Measurements from ENCODE around the gene VWF.

Gene VWF

GRCh38 chr12:5923751-5924150 lies 200.7 kb downstream of the VWF start:
- no peak for DNase-seq
- H3K36me3 ChIP-seq (ENCODE audit: control insufficient read depth, insufficient read depth, low read length) = no peaks in the 10 kb centered on the region
- no peaks in the 10 kb centered on the region for H3K4me1 ChIP-seq (ENCODE audit: control insufficient read depth, insufficient read depth, low read length, poor library complexity, severe bottlenecking)
- no peak overlapping the region for H3K4me3 ChIP-seq (ENCODE audit: insufficient read depth, low read depth, low read length, poor library complexity, severe bottlenecking)
- H3K27ac ChIP-seq (ENCODE audit: insufficient read depth, low read length, poor library complexity, severe bottlenecking) = no peak overlapping the region
- H3K27me3 ChIP-seq (replicated peaks; ENCODE audit: control insufficient read depth, insufficient read depth, low read length, poor library complexity, severe bottlenecking) = no peaks in the 10 kb centered on the region
- no peaks in the 10 kb centered on the region for H3K9me3 ChIP-seq (ENCODE audit: control insufficient read depth, low read length)

GRCh38 chr12:5923043-5923605 lies 201.3 kb downstream of the VWF start:
- Histone ChIP-seq H3K27me3 (replicated peaks; ENCODE audit: control insufficient read depth, insufficient read depth, low read length, poor library complexity, severe bottlenecking) (no peaks in the 10 kb centered on the region), H3K36me3 (ENCODE audit: control insufficient read depth, insufficient read depth, low read length) (no peaks in the 10 kb centered on the region), H3K9me3 (ENCODE audit: control insufficient read depth, low read length) (no peaks in the 10 kb centered on the region), H3K27ac (ENCODE audit: insufficient read depth, low read length, poor library complexity, severe bottlenecking) (no peak overlapping the region), H3K4me3 (ENCODE audit: insufficient read depth, low read depth, low read length, poor library complexity, severe bottlenecking) (no peak overlapping the region), H3K4me1 (ENCODE audit: control insufficient read depth, insufficient read depth, low read length, poor library complexity, severe bottlenecking) (no peaks in the 10 kb centered on the region)
- no peak for DNase-seq

GRCh38 chr12:5921966-5922899 lies 202.2 kb downstream of the VWF start:
- H3K27ac ChIP-seq (ENCODE audit: insufficient read depth, low read length, poor library complexity, severe bottlenecking) = no peak overlapping the region
- H3K27me3 ChIP-seq (replicated peaks; ENCODE audit: control insufficient read depth, insufficient read depth, low read length, poor library complexity, severe bottlenecking) = no peaks in the 10 kb centered on the region
- H3K4me1 ChIP-seq (ENCODE audit: control insufficient read depth, insufficient read depth, low read length, poor library complexity, severe bottlenecking) = no peaks in the 10 kb centered on the region
- no peak overlapping the region for H3K4me3 ChIP-seq (ENCODE audit: insufficient read depth, low read depth, low read length, poor library complexity, severe bottlenecking)
- DNase-seq = no peak
- H3K36me3 ChIP-seq (ENCODE audit: control insufficient read depth, insufficient read depth, low read length) = no peaks in the 10 kb centered on the region
- no peaks in the 10 kb centered on the region for H3K9me3 ChIP-seq (ENCODE audit: control insufficient read depth, low read length)

GRCh38 chr12:5921027-5921909 lies 203.2 kb downstream of the VWF start:
- Histone ChIP-seq H3K9me3 (ENCODE audit: control insufficient read depth, low read length) (no peaks in the 10 kb centered on the region), H3K36me3 (ENCODE audit: control insufficient read depth, insufficient read depth, low read length) (no peaks in the 10 kb centered on the region)

GRCh38 chr12:5916785-5917290 lies 207.6 kb downstream of the VWF start:
- Histone ChIP-seq H3K9me3 (ENCODE audit: control insufficient read depth, low read length) (no peaks in the 10 kb centered on the region), H3K27me3 (replicated peaks; ENCODE audit: control insufficient read depth, insufficient read depth, low read length, poor library complexity, severe bottlenecking) (no peaks in the 10 kb centered on the region), H3K4me3 (ENCODE audit: insufficient read depth, low read depth, low read length, poor library complexity, severe bottlenecking) (no peak overlapping the region), H3K4me1 (ENCODE audit: control insufficient read depth, insufficient read depth, low read length, poor library complexity, severe bottlenecking) (no peaks in the 10 kb centered on the region), H3K36me3 (ENCODE audit: control insufficient read depth, insufficient read depth, low read length) (no peaks in the 10 kb centered on the region), H3K27ac (ENCODE audit: insufficient read depth, low read length, poor library complexity, severe bottlenecking) (no peak overlapping the region)
- DNase-seq = no peak

More at GRCh38 chr12:5921027-5921909, 203.2 kb downstream of the VWF start:
- no peak for DNase-seq
- Histone ChIP-seq H3K4me1 (ENCODE audit: control insufficient read depth, insufficient read depth, low read length, poor library complexity, severe bottlenecking) (no peaks in the 10 kb centered on the region), H3K4me3 (ENCODE audit: insufficient read depth, low read depth, low read length, poor library complexity, severe bottlenecking) (no peak overlapping the region), H3K27ac (ENCODE audit: insufficient read depth, low read length, poor library complexity, severe bottlenecking) (no peak overlapping the region), H3K27me3 (replicated peaks; ENCODE audit: control insufficient read depth, insufficient read depth, low read length, poor library complexity, severe bottlenecking) (no peaks in the 10 kb centered on the region)

GRCh38 chr12:5915511-5915910 lies 209.0 kb downstream of the VWF start:
- Histone ChIP-seq H3K27ac (ENCODE audit: insufficient read depth, low read length, poor library complexity, severe bottlenecking) (no peak overlapping the region), H3K9me3 (ENCODE audit: control insufficient read depth, low read length) (no peaks in the 10 kb centered on the region), H3K4me3 (ENCODE audit: insufficient read depth, low read depth, low read length, poor library complexity, severe bottlenecking) (no peak overlapping the region), H3K4me1 (ENCODE audit: control insufficient read depth, insufficient read depth, low read length, poor library complexity, severe bottlenecking) (no peaks in the 10 kb centered on the region), H3K27me3 (replicated peaks; ENCODE audit: control insufficient read depth, insufficient read depth, low read length, poor library complexity, severe bottlenecking) (no peaks in the 10 kb centered on the region), H3K36me3 (ENCODE audit: control insufficient read depth, insufficient read depth, low read length) (no peaks in the 10 kb centered on the region)
- no peak for DNase-seq

- Histone ChIP-seq H3K27ac (ENCODE audit: insufficient read depth, low read length, poor library complexity, severe bottlenecking) (no peak overlapping the region), H3K27me3 (replicated peaks; ENCODE audit: control insufficient read depth, insufficient read depth, low read length, poor library complexity, severe bottlenecking) (no peaks in the 10 kb centered on the region), H3K9me3 (ENCODE audit: control insufficient read depth, low read length) (no peaks in the 10 kb centered on the region), H3K4me1 (ENCODE audit: control insufficient read depth, insufficient read depth, low read length, poor library complexity, severe bottlenecking) (no peaks in the 10 kb centered on the region), H3K36me3 (ENCODE audit: control insufficient read depth, insufficient read depth, low read length) (no peaks in the 10 kb centered on the region), H3K4me3 (ENCODE audit: insufficient read depth, low read depth, low read length, poor library complexity, severe bottlenecking) (no peak overlapping the region)
- DNase-seq = no peak
Observed at GRCh38 chr12:5914387-5915149, 209.9 kb downstream of the VWF start.

GRCh38 chr12:5913387-5913786 lies 211.1 kb downstream of the VWF start:
- no peaks in the 10 kb centered on the region for H3K9me3 ChIP-seq (ENCODE audit: control insufficient read depth, low read length)
- no peak for DNase-seq
- no peaks in the 10 kb centered on the region for H3K36me3 ChIP-seq (ENCODE audit: control insufficient read depth, insufficient read depth, low read length)
- no peaks in the 10 kb centered on the region for H3K4me1 ChIP-seq (ENCODE audit: control insufficient read depth, insufficient read depth, low read length, poor library complexity, severe bottlenecking)
- H3K27ac ChIP-seq (ENCODE audit: insufficient read depth, low read length, poor library complexity, severe bottlenecking) = no peak overlapping the region
- no peaks in the 10 kb centered on the region for H3K27me3 ChIP-seq (replicated peaks; ENCODE audit: control insufficient read depth, insufficient read depth, low read length, poor library complexity, severe bottlenecking)
- no peak overlapping the region for H3K4me3 ChIP-seq (ENCODE audit: insufficient read depth, low read depth, low read length, poor library complexity, severe bottlenecking)
